A549 (cell line): Measurements from ENCODE around the gene SNAPC2. TPM values are rescaled to one million over a fixed set of nuclear protein-coding genes. Genes with fewer than 3 reads are reported as not detected.

Experiments used
- ATAC-seq, 2 experiments: fragments of 200-7000 bp in 1 of 2; fragments of >200 bp in 1 of 2; cut with Nextera tagmentation in 1 of 2; cut with Tn5 transposase in 1 of 2; 3 replicates each; pipeline versions ENCODE4 v1.8.0 to v1.9.1; 2018 to 2020; ENCODE audit warnings: mild to moderate bottlenecking in 1 of 2, moderate library complexity in 1 of 2
- CTCF ChIA-PET: fragments of 300-600 bp; sonication (Branson Sonifier 250); formaldehyde crosslinking; extraction: SDS; loops from one replicate; lab custom pipeline; 2021; ENCODE audit warnings: antibody characterized with exemption, inconsistent platforms; lab: Yijun Ruan, JAX
- POLR2A ChIA-PET: fragments of 350-600 bp; formaldehyde crosslinking; extraction: SDS; loops from one replicate; lab custom pipeline; 2021; ENCODE audit warnings: antibody characterized with exemption, inconsistent platforms; lab: Yijun Ruan, JAX
- DNase-seq, 2 experiments: peaks; one replicate each; pipeline versions ENCODE4 v3.0.0 to v3.0.0-alpha.2; 2011 to 2016; ENCODE audit warnings: low read depth in 1 of 2, low spot score in 1 of 2
- FAIRE-seq: peaks from 2 replicates; lab custom pipeline; 2011; peaks lifted over from hg19 to GRCh38; lab: Jason Lieb, UNC
- H3K27ac ChIP-seq, 2 experiments: fragments of >200 bp; sonication (Bioruptor Twin); formaldehyde crosslinking; 3 replicates each; pipeline ENCODE4 v1.5.1; 2016 to 2017
- H3K4me1 ChIP-seq: fragments of >200 bp; sonication (Bioruptor Twin); formaldehyde crosslinking; 3 replicates; pipeline ENCODE4 v1.6.1; 2016
- H3K4me2 ChIP-seq: fragments of >200 bp; sonication (Bioruptor Twin); formaldehyde crosslinking; 3 replicates; pipeline ENCODE4 v1.6.1; 2016
- H3K4me3 ChIP-seq: fragments of >200 bp; sonication (Bioruptor Twin); formaldehyde crosslinking; 3 replicates; pipeline ENCODE4 v1.5.1; 2016
- H3K9me3 ChIP-seq: fragments of >200 bp; sonication (Bioruptor Twin); formaldehyde crosslinking; 3 replicates; pipeline ENCODE4 v1.6.1; 2016
- BCL3 ChIP-seq: fragments of >200 bp; sonication (Bioruptor Twin); formaldehyde crosslinking; IDR thresholded peaks from 3 replicates; pipeline ENCODE4 v1.6.1; 2016
- CBX2 ChIP-seq: fragments of 200-600 bp; sonication (generic); IDR thresholded peaks from 2 replicates; pipeline ENCODE4 v1.6.1; 2016; ENCODE audit warnings: low read depth, mild to moderate bottlenecking, borderline replicate concordance
- CTCF ChIP-seq: fragments of >200 bp; sonication (Bioruptor Twin); formaldehyde crosslinking; IDR thresholded peaks from 3 replicates; pipeline ENCODE4 v1.5.1; 2016
- HDAC2 ChIP-seq: fragments of 200-600 bp; sonication (generic); IDR thresholded peaks from 2 replicates; pipeline ENCODE4 v1.6.1; 2016
- HOXB13 ChIP-seq: fragments of 250-450 bp; sonication (Bioruptor Pico); IDR thresholded peaks from 2 replicates; pipeline ENCODE4 v1.5.0; 2020; ENCODE audit warnings: low read depth, mild to moderate bottlenecking, moderate library complexity
- JUNB ChIP-seq: fragments of >200 bp; sonication (Bioruptor Twin); formaldehyde crosslinking; IDR thresholded peaks from 2 replicates; pipeline ENCODE4 v1.6.1; 2016
- PHF8 ChIP-seq: fragments of 200-600 bp; sonication (generic); IDR thresholded peaks from 2 replicates; pipeline ENCODE4 v1.6.1; 2016; ENCODE audit warnings: low read depth, mild to moderate bottlenecking, antibody characterized with exemption, moderate library complexity, borderline replicate concordance
- POLR2A ChIP-seq: IDR thresholded peaks from 2 replicates; pipeline ENCODE4 v1.6.1; 2012; ENCODE audit warnings: mild to moderate bottlenecking, low read length
- RNF2 ChIP-seq: fragments of 200-600 bp; sonication (generic); IDR thresholded peaks from 2 replicates; pipeline ENCODE4 v1.6.1; 2016; ENCODE audit warnings: low read depth, mild to moderate bottlenecking, antibody characterized with exemption, moderate library complexity, borderline replicate concordance
- WGBS: methylation state at CpG from one replicate; pipeline ENCODE4 v1.1.6; 2017; ENCODE audit errors: missing lambda C conversion rate; 5-methylcytosine and 5-hydroxymethylcytosine counted together
- polyA plus RNA-seq, 4 experiments: library from polyadenylated mRNA; depleted of rRNA in 3 of 4; stranded (reverse); fragments of >200 nt; fragmentation: RNase III in 1 of 4; extraction: RNeasy Plus Mini Kit Qiagen cat#74134 plus additional on column Dnase treatment in 1 of 4; gene quantifications; 2 replicates in 3 of 4; 3 replicates in 1 of 4; pipeline ENCODE4 v1.2.3, GENCODE V29; 2011 to 2017
- TF ChIP-seq, protein P1 (sequence below): fragments of 150-350 bp; IDR thresholded peaks from 2 replicates; pipeline ENCODE4 v1.6.1; 2014; ENCODE audit warnings: low read depth, mild to moderate bottlenecking, low read length
- TF ChIP-seq, protein P2 (sequence below): fragments of 250-450 bp; sonication (Bioruptor Pico); IDR thresholded peaks from 2 replicates; pipeline ENCODE4 v1.5.0; 2020; ENCODE audit warnings: low read depth, mild to moderate bottlenecking, moderate library complexity

The SNAPC2 gene
- polyA plus RNA-seq, 2 of the 4 experiments (the other 2 are of a cell fraction) = 9.2 to 13.8 TPM

DNA sequence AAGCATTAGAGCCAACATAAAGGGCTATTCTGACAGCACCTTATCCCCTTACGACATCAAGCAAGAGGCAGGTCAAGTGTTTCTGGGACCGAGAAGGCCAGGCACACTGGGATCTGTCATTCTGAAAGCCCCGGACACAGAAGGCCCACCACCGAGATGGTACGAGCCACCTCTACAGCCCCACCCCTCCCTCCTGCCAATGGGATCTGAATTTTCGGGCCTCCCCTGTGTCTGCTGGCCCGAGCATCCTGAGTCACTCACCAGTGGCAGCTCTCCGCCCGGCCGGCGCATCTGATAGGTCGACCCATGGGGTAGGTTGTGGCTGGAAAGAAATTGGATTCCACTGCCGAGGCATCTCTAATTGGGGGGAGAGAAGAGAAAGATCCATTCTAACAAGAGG, 20.7 kb downstream of the SNAPC2 start:
- WGBS = 96% methylated on average over 10 of the region's 13 CpGs
- CTCF ChIA-PET = interaction anchor here (0.9 to 7.3 kb wide), 4 partner anchors 10 to 72 kb away, joined by 3 to 56 read pairs (median 4); partner anchors contain the start of gene CTXN1
- Histone ChIP-seq H3K9me3 (no peaks in the 10 kb centered on the region), H3K4me1 (peaks cover 8% of the 10 kb centered on the region; the same call in 1 of the 3 replicates), H3K4me2 (no peak overlapping the region), H3K4me3 (no peak overlapping the region), H3K27ac (no peak overlapping the region)
- no peak for ATAC-seq
- FAIRE-seq = no peak
- no peak for DNase-seq
- TF ChIP-seq, protein P1, sequence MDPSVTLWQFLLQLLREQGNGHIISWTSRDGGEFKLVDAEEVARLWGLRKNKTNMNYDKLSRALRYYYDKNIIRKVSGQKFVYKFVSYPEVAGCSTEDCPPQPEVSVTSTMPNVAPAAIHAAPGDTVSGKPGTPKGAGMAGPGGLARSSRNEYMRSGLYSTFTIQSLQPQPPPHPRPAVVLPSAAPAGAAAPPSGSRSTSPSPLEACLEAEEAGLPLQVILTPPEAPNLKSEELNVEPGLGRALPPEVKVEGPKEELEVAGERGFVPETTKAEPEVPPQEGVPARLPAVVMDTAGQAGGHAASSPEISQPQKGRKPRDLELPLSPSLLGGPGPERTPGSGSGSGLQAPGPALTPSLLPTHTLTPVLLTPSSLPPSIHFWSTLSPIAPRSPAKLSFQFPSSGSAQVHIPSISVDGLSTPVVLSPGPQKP = no peak
- TF ChIP-seq, protein P2, sequence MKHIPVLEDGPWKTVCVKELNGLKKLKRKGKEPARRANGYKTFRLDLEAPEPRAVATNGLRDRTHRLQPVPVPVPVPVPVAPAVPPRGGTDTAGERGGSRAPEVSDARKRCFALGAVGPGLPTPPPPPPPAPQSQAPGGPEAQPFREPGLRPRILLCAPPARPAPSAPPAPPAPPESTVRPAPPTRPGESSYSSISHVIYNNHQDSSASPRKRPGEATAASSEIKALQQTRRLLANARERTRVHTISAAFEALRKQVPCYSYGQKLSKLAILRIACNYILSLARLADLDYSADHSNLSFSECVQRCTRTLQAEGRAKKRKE (CRISPR knock-in tag) = no peak
- POLR2A ChIA-PET = no interaction called here

- Histone ChIP-seq H3K27ac (peak overlapping the region in 1 of 2 experiments; percentile 100; a peak in 3 of 6 replicates), H3K4me2 (peak overlapping the region; percentile 81), H3K4me3 (peak overlapping the region; percentile 92), H3K9me3 (no peaks in the 10 kb centered on the region), H3K4me1 (peaks cover 8% of the 10 kb centered on the region; the same call in 1 of the 3 replicates)
- POLR2A ChIA-PET = no interaction called here
- no peak for FAIRE-seq
- ATAC-seq = no peak
- CTCF ChIA-PET = interaction anchor here (0.8 to 7.3 kb wide), 4 partner anchors 11 to 73 kb away, joined by 3 to 56 read pairs (median 4); no protein-coding TSS in a partner anchor
- WGBS = 93% methylated on average over 19 of the region's 19 CpGs
- DNase-seq = no peak
- TF ChIP-seq JUNB (no peak), HDAC2 (no peak)
Observed at GRCh38 chr19:7941895-7942596, 21.9 kb downstream of the SNAPC2 start.

GRCh38 chr19:7942981-7943443, 22.9 kb downstream of the SNAPC2 start:
- H3K4me2 ChIP-seq = peak overlapping the region; percentile 81
- ChIA-PET POLR2A (interaction anchor here (0.5 to 2.7 kb wide), 12 partner anchors 8 to 319 kb away, joined by 3 to 20 read pairs (median 4); partner anchors contain the start of genes ELAVL1 and SNAPC2), CTCF (interaction anchor here (0.5 to 7.3 kb wide), 21 partner anchors 8 to 1002 kb away, joined by 3 to 64 read pairs (median 8); partner anchors contain the start of genes ELAVL1, PET100, SNAPC2 and XAB2)
- DNase-seq (no peak), ATAC-seq (peak; percentile 22 to 51; a peak in 3 of 6 replicates), FAIRE-seq (no peak)
- peaks cover 8% of the 10 kb centered on the region; the same call in 1 of the 3 replicates for H3K4me1 ChIP-seq
- WGBS = 3% methylated on average over 28 of the region's 33 CpGs
- H3K9me3 ChIP-seq = no peaks in the 10 kb centered on the region; the same call in 2 of the 3 replicates
- TF ChIP-seq BCL3 (no peak), CBX2 (no peak), PHF8 (no peak; the same call in 1 of the 2 replicates), HOXB13 (CRISPR knock-in tag) (no peak), POLR2A (no peak), CTCF (no peak), RNF2 (no peak)
- H3K27ac ChIP-seq = peak overlapping the region; percentile 99 to 100
- peak overlapping the region; percentile 92 for H3K4me3 ChIP-seq
